Activated CD8-positive, alpha-beta memory T cell treated with anti-CD3 and anti-CD28 coated beads, Interleukin-2, amount 50 U/mL, for 4 hours (primary cell): ENCODE measurements around the gene CCDC61.

Source experiments
- DNase-seq: peaks from one replicate; pipeline ENCODE4 v3.0.0-alpha.2; 2020

Gene CCDC61

GRCh38 chr19:46042252-46042883, 47.1 kb downstream of the CCDC61 start:
- no peak for DNase-seq

GRCh38 chr19:46043519-46043918, 48.3 kb downstream of the CCDC61 start:
- DNase-seq: no peak

- DNase-seq: no peak
Observed at GRCh38 chr19:46049597-46049996, 54.3 kb downstream of the CCDC61 start.

- no peak for DNase-seq
Observed at GRCh38 chr19:46052896-46053295, 57.6 kb downstream of the CCDC61 start.

GRCh38 chr19:46056536-46056935, 61.3 kb downstream of the CCDC61 start:
- DNase-seq: no peak

GRCh38 chr19:46058778-46059177, 63.5 kb downstream of the CCDC61 start:
- DNase-seq: no peak

- DNase-seq: no peak
Observed at GRCh38 chr19:46060012-46060411, 64.7 kb downstream of the CCDC61 start.

GRCh38 chr19:46063201-46063600, 67.9 kb downstream of the CCDC61 start:
- DNase-seq: no peak

GRCh38 chr19:46065486-46066071, 70.3 kb downstream of the CCDC61 start:
- no peak for DNase-seq

GRCh38 chr19:46066471-46066870, 71.2 kb downstream of the CCDC61 start:
- no peak for DNase-seq

- no peak for DNase-seq
Observed at GRCh38 chr19:46067691-46068090, 72.4 kb downstream of the CCDC61 start.
